Pancreas (tissue), 10 donors: ENCODE measurements around the gene CES4A. TPM values are rescaled to one million over a fixed set of nuclear protein-coding genes. Genes with fewer than 3 reads are reported as not detected.

Experiments used
- ATAC-seq, 4 donors: fragments of 200-7000 bp; cut with Tn5 transposase; one replicate each; pipeline versions ENCODE4 v1.8.0 to v1.9.1; 2020; ENCODE audit warnings: mild to moderate bottlenecking in 4 of 4, moderate library complexity in 4 of 4
- DNase-seq, 6 donors: peaks; one replicate each; pipeline ENCODE4 v3.0.0-alpha.2; 2020
- FAIRE-seq: peaks from 2 replicates; lab custom pipeline; 2012; peaks lifted over from hg19 to GRCh38; lab: Jason Lieb, UNC
- H3K27ac ChIP-seq, 4 donors: fragments of 200-600 bp; sonication (generic); 1 replicate in 3 of 4; 2 replicates in 1 of 4; pipeline versions ENCODE4 v1.5.0 to v1.8.0; 2020
- H3K27me3 ChIP-seq, 4 donors: fragments of 200-600 bp; one replicate each; pipeline ENCODE4 v1.8.0; 2021
- H3K36me3 ChIP-seq, 3 donors: fragments of 200-600 bp; sonication (generic) in 1 of 3; one replicate each; pipeline versions ENCODE4 v1.5.0 to v1.8.0; 2020 to 2021
- H3K4me1 ChIP-seq, 3 donors: fragments of 200-600 bp; one replicate each; pipeline ENCODE4 v1.8.0; 2021
- H3K4me3 ChIP-seq, 4 donors: fragments of 200-600 bp; sonication (generic) in 2 of 4; one replicate each; pipeline versions ENCODE4 v1.5.0 to v1.8.0; 2020 to 2021
- H3K9me3 ChIP-seq, 4 donors: fragments of 200-600 bp; one replicate each; pipeline ENCODE4 v1.8.0; 2021
- WGBS, 2 donors: extraction: QIAGEN DNeasy Blood & Tissue Kit; methylation state at CpG; one replicate each; pipeline ENCODE4 v1.1.7; 2013; 5-methylcytosine and 5-hydroxymethylcytosine counted together
- intact Hi-C, 3 donors: fragments of 100-400 bp; cut with DNase I; formaldehyde crosslinking; loops; one replicate each; pipeline versions ENCODE4 v1.11.1 to v1.14.2; 2022
- polyA plus RNA-seq, 2 donors: library from polyadenylated mRNA; stranded (reverse); fragments of 200-250 nt; gene quantifications; one replicate each; pipeline ENCODE4 v1.2.3, GENCODE V29; 2013
- total RNA-seq, 6 donors: library from RNA; stranded (reverse); fragmentation: NEBNext Ultra II Directional in 4 of 6; extraction: Animal tissue kit (Norgen Biotek cat#: 25700) in 4 of 6; gene quantifications; one replicate each; pipeline versions ENCODE4 v1.2.1 to v1.2.4, GENCODE V29; 2021 to 2023
- TF ChIP-seq, protein P1 (sequence below), 4 donors: fragments of 200-600 bp; sonication (generic) in 3 of 4; IDR thresholded peaks; one replicate each; pipeline versions ENCODE4 v1.5.0 to v1.8.0; 2021; ENCODE audit warnings: antibody characterized with exemption in 4 of 4
- donor health status: healthy with polysubstance abuse.
- donor health status: DM: no; HTN: no; CAD: no; lungs with moderate emphysema.
- donor health status: DM: no; HTN: no; CAD: no.
- donor health status: control.
- donor health status: control.
- donor health status: Bipolar disorder and iron deficiency.
- donor health status: DM: yes; HTN: yes; CAD: no.
- donor health status: DM: no; HTN: no; CAD: no.
- donor health status: DM: no; HTN: no; CAD: no.
- donor health status: DM: yes; HTN: yes; CAD: no.

Gene CES4A
- total and polyA plus RNA-seq, 8 donors: 3.2 to 59.5 (median 5.7) TPM

DNA sequence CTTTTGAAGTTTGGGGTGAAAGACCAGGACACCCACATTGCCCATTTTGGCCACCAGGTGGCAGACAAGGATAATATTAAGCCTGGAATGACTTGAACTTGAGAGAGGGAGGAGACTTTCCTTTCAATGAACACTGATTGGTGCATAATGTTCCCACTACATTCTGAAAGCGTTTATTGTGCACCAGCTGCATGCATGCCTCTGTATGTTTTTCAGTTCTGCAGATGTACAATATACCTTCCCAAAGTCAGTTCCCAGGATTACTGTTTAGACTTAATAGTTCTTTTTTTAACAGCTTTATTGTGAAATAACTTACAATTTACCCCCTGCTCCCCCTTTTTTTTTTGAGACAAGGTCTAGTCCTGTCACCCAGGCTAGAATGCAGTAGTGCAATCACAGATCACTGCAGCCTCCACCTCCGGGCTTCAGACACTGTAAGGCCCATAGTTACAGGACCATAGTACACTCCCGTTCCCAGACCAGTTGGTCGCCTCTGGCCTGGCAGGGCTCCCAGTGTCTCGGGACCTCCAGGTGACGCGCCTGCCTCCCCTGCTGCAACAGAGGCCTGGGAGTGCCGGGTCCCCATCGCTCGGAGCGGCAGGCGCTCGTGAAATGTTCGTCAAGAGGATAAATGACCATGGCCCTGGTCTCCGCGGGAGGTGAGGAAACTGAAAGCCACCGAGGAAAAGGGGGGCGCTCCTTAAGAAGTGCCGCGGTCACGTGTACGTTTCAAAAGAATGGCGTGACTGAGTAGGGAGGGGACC lies 40.9 kb upstream of the CES4A start:
- no peak overlapping the region for H3K27ac ChIP-seq
- TF ChIP-seq, protein P1, sequence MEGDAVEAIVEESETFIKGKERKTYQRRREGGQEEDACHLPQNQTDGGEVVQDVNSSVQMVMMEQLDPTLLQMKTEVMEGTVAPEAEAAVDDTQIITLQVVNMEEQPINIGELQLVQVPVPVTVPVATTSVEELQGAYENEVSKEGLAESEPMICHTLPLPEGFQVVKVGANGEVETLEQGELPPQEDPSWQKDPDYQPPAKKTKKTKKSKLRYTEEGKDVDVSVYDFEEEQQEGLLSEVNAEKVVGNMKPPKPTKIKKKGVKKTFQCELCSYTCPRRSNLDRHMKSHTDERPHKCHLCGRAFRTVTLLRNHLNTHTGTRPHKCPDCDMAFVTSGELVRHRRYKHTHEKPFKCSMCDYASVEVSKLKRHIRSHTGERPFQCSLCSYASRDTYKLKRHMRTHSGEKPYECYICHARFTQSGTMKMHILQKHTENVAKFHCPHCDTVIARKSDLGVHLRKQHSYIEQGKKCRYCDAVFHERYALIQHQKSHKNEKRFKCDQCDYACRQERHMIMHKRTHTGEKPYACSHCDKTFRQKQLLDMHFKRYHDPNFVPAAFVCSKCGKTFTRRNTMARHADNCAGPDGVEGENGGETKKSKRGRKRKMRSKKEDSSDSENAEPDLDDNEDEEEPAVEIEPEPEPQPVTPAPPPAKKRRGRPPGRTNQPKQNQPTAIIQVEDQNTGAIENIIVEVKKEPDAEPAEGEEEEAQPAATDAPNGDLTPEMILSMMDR (IDR thresholded peaks at IDR 0.05): peak; percentile 74 to 95 (median 88)
- ATAC-seq (peak; percentile 83 to 94 (median 90)), FAIRE-seq (peak; percentile 78), DNase-seq (peak; percentile 51 to 89 (median 76))
- H3K27me3 ChIP-seq: no peaks in the 10 kb centered on the region
- 0% methylated on average over 21 to 22 of the region's 23 CpGs for WGBS, 2 donors
- H3K36me3 ChIP-seq: peaks cover 0 to 7% (median 7%) of the 10 kb centered on the region in 3 donors
- peak overlapping the region; percentile 15 to 52 (median 36) for H3K4me3 ChIP-seq
- intact Hi-C loops: no loop called here
- H3K9me3 ChIP-seq: no peaks in the 10 kb centered on the region
- H3K4me1 ChIP-seq: peaks cover 0 to 5% (median 0%) of the 10 kb centered on the region in 3 donors

DNA sequence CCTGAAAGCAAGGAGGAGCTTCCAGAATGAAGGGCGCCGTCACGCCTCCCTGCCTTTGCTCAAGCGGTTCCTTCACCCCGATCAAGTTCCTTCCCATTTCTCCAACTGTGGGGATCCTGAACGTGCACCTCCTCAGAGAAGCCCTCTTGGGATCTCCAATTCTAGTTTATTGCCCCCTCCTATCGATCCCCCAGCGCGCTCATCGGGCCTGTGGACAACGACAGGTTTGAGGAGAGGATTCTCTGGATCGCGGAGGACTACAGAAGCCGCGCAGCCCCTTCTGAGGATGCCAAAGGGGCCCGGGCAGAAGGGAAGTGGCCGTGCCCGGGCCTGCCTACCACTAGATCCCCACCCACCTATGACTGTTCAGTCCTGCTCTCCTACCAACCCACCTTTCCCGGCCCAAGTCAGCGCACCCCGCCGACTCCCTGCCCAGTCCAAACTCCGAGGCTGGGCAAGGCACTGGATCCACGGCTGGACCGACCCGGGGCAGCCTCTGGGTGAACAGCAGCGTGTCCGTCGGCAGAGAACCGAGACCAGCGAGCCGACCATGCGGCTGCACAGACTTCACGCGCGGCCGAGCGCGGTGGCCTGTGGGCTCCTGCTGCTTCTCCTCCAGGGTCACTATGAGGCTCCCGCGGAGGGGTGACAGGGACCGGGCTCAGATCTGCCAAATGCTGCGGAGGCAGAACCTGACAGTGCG lies 40.1 kb upstream of the CES4A start:
- Histone ChIP-seq H3K36me3 (peaks cover 0 to 4% (median 0%) of the 10 kb centered on the region in 3 donors), H3K27me3 (no peaks in the 10 kb centered on the region), H3K4me1 (peaks cover 0 to 5% (median 0%) of the 10 kb centered on the region in 3 donors), H3K27ac (no peak overlapping the region), H3K4me3 (peak overlapping the region; percentile 15 to 52 (median 36)), H3K9me3 (no peaks in the 10 kb centered on the region)
- 2% methylated on average over 44 of the region's 44 CpGs for WGBS, 2 donors
- TF ChIP-seq, protein P1 (IDR thresholded peaks at IDR 0.05): no peak
- ATAC-seq (peak; percentile 28 to 43 (median 42)), FAIRE-seq (no peak), DNase-seq (peak in 2 of 6 donors; percentile 72 to 86)
- intact Hi-C loops: no loop called here

DNA sequence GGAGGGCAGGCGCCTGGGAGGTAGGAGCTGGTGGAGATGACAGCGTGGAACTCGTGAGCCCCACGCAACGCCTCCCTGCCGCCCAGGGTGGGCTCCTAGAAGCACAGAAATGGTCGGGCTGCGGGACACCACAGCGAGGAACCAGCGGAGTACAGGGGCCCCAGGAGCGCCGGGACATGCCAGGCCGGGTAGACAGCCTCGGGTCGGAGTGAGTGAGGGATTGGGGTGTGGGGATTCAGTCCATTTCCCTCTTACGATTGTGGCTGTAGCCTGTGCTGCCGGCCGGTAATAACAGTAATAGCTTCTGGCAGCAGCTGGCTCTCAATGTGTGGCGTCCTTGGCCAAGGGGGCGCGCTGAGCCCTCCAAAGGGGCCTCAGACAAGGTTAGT lies 39.6 kb upstream of the CES4A start:
- H3K4me3 ChIP-seq: peak overlapping the region in 2 of 4 donors; percentile 40 to 52
- intact Hi-C loops: no loop called here
- ATAC-seq: peak in 1 of 4 donors; percentile 2

DNA sequence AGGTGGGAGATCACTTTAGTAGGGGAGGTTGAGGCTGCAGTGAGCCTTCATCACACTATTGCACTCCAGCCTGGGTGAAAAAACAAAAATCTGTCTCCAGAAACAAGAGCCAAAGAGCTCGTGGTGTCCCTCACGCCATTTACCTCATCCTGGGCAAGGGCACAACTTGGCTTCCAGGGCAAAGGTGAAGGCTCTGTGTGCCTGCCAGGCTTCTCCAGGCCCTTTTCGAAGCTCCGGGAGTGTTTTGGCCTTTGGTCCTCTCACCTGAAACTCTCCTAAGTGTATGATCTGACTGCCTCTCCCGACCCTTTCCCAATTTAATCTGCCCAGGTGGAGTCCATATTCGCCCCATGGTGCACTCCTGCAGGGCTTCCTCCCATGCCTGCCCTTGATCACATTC lies 38.9 kb upstream of the CES4A start:
- no peak for FAIRE-seq
- no peaks in the 10 kb centered on the region for H3K27me3 ChIP-seq
- intact Hi-C loops: no loop called here
- H3K4me3 ChIP-seq: no peak overlapping the region
- 66 to 76% methylated on average over 6 of the region's 6 CpGs for WGBS, 2 donors
- peak in 1 of 6 donors; percentile 13 for DNase-seq
- no peaks in the 10 kb centered on the region for H3K36me3 ChIP-seq
- ATAC-seq: no peak
- H3K4me1 ChIP-seq: peaks cover 0 to 5% (median 0%) of the 10 kb centered on the region in 3 donors
- H3K27ac ChIP-seq: no peak overlapping the region
- TF ChIP-seq, protein P1 (IDR thresholded peaks at IDR 0.05): no peak
- H3K9me3 ChIP-seq: no peaks in the 10 kb centered on the region

More for the DNA sequence above, 39.6 kb upstream of the CES4A start:
- no peak for FAIRE-seq
- DNase-seq: no peak
- Histone ChIP-seq H3K9me3 (no peaks in the 10 kb centered on the region), H3K27ac (no peak overlapping the region), H3K27me3 (no peaks in the 10 kb centered on the region), H3K36me3 (no peaks in the 10 kb centered on the region), H3K4me1 (peaks cover 0 to 5% (median 0%) of the 10 kb centered on the region in 3 donors)
- WGBS, 2 donors: 33 to 43% methylated on average over 19 to 21 of the region's 21 CpGs
- TF ChIP-seq, protein P1 (IDR thresholded peaks at IDR 0.05): no peak
